HCT116 (cell line): ENCODE data around the gene C1orf115. TPM values are rescaled to one million over a fixed set of nuclear protein-coding genes. Genes with fewer than 3 reads are reported as not detected.

Experiments
- ATAC-seq: fragments of 200-7000 bp; cut with Tn5 transposase; 2 replicates; pipeline ENCODE4 v1.9.1; 2020; ENCODE audit warnings: mild to moderate bottlenecking, moderate library complexity
- BruUV-seq: library from RNA; stranded (reverse); fragments of 400-500 nt; replicated peaks from 2 replicates; lab custom pipeline; 2021; lab: Mats Ljungman, UMichigan
- CTCF ChIA-PET: fragments of 300-600 bp; sonication (Branson Sonifier 250); formaldehyde crosslinking; loops from one replicate; lab custom pipeline; 2021; ENCODE audit warnings: antibody characterized with exemption; lab: Charles Lee
- POLR2A ChIA-PET: fragments of 300-600, 350-600 bp; sonication (Branson Sonifier 250); formaldehyde crosslinking; loops from one replicate; lab custom pipeline; 2021; ENCODE audit warnings: antibody characterized with exemption; lab: Charles Lee
- RAD21 ChIA-PET, 2 experiments: fragments of 300-600 bp; sonication (Branson Sonifier 250); formaldehyde crosslinking; loops; one replicate each; lab custom pipeline; 2023; ENCODE audit warnings: low total read pairs in 2 of 2; ENCODE audit not compliant: uncharacterized antibody in 2 of 2, unreplicated experiment in 2 of 2, low non-redundant PET in 1 of 2; lab: Charles Lee
- DNase-seq: peaks from one replicate; pipeline ENCODE4 v3.0.0-alpha.2; 2010; ENCODE audit warnings: low read depth, low spot score
- H2AFZ ChIP-seq: fragments of 200-600 bp; shearing (Covaris generic), sonication (generic); 2 replicates; pipeline ENCODE4 v1.6.1; 2017; ENCODE audit warnings: low read depth, mixed run types, mixed read lengths, antibody characterized with exemption, low read length; ENCODE audit not compliant: poor library complexity, severe bottlenecking
- H3K27ac ChIP-seq: 2 replicates; pipeline ENCODE4 v1.5.1; 2012; ENCODE audit warnings: low read depth, low read length
- H3K27me3 ChIP-seq: fragments of 200-600 bp; sonication (generic); 2 replicates; pipeline ENCODE4 v1.6.1; 2016; ENCODE audit warnings: mixed run types, low read length, mixed read lengths; ENCODE audit not compliant: insufficient read depth
- H3K36me3 ChIP-seq, 2 experiments: fragments of 200-500 bp in 1 of 2; fragments of 200-600 bp in 1 of 2; sonication (Bioruptor generic) in 1 of 2; sonication (generic) in 1 of 2; 2 replicates each; pipeline versions ENCODE4 v1.5.1 to v1.6.1; 2014 to 2016; ENCODE audit warnings: low read length in 2 of 2, inconsistent platforms in 1 of 2, mixed read lengths in 1 of 2, mixed run types in 1 of 2; ENCODE audit not compliant: insufficient read depth in 2 of 2, control insufficient read depth in 1 of 2
- H3K4me1 ChIP-seq, 2 experiments: fragments of 200-600 bp in 1 of 2; sonication (generic) in 1 of 2; 2 replicates each; pipeline versions ENCODE4 v1.5.1 to v1.6.1; 2012 to 2017; ENCODE audit warnings: low read length in 2 of 2, inconsistent platforms in 1 of 2, mild to moderate bottlenecking in 1 of 2, mixed read lengths in 1 of 2, mixed run types in 1 of 2, moderate library complexity in 1 of 2; ENCODE audit not compliant: insufficient read depth in 2 of 2, control insufficient read depth in 1 of 2
- H3K4me2 ChIP-seq: fragments of 200-600 bp; sonication (generic); 2 replicates; pipeline ENCODE4 v1.6.1; 2017; ENCODE audit warnings: mixed run types, low read length, mixed read lengths
- H3K4me3 ChIP-seq, 2 experiments: fragments of 200-600 bp in 1 of 2; sonication (generic) in 1 of 2; replicated peaks in 1 of 2; 2 replicates each; pipeline ENCODE4 v1.5.1; 2011 to 2016; ENCODE audit warnings: low read length in 2 of 2, control low read depth in 1 of 2, low read depth in 1 of 2, mild to moderate bottlenecking in 1 of 2, mixed read lengths in 1 of 2, mixed run types in 1 of 2
- H3K79me2 ChIP-seq: fragments of 200-600 bp; sonication (generic); 2 replicates; pipeline ENCODE4 v1.6.1; 2017; ENCODE audit warnings: mild to moderate bottlenecking, mixed run types, low read length, moderate library complexity, mixed read lengths; ENCODE audit not compliant: insufficient read depth
- H3K9ac ChIP-seq: fragments of 200-600 bp; sonication (generic); 2 replicates; pipeline ENCODE4 v1.6.1; 2016; ENCODE audit warnings: low read length, mixed read lengths
- H3K9me2 ChIP-seq: fragments of 200-600 bp; sonication (generic), shearing (Covaris generic); 2 replicates; pipeline ENCODE4 v1.6.1; 2017; ENCODE audit warnings: mixed run types, mild to moderate bottlenecking, moderate library complexity; ENCODE audit not compliant: insufficient read depth
- H3K9me3 ChIP-seq, 2 experiments: fragments of 200-500 bp in 1 of 2; fragments of 200-600 bp in 1 of 2; sonication (Bioruptor generic) in 1 of 2; sonication (generic) in 1 of 2; 2 replicates each; pipeline ENCODE4 v1.6.1; 2014 to 2017; ENCODE audit warnings: low read length in 2 of 2, mixed read lengths in 2 of 2, inconsistent platforms in 1 of 2, low read depth in 1 of 2, mild to moderate bottlenecking in 1 of 2, mixed run types in 1 of 2, moderate library complexity in 1 of 2; ENCODE audit not compliant: control insufficient read depth in 1 of 2, insufficient read depth in 1 of 2
- H4K20me1 ChIP-seq: fragments of 200-600 bp; sonication (generic), shearing (Covaris generic); 2 replicates; pipeline ENCODE4 v1.6.1; 2017; ENCODE audit warnings: mixed run types, mild to moderate bottlenecking, moderate library complexity; ENCODE audit not compliant: insufficient read depth
- CBX3 ChIP-seq: IDR thresholded peaks from 2 replicates; pipeline ENCODE4 v1.6.1; 2012; ENCODE audit warnings: low read depth
- CTCF ChIP-seq, 3 experiments: fragments of 200-600 bp in 1 of 3; sonication (generic) in 1 of 3; IDR thresholded peaks in 2 of 3; conservative IDR thresholded peaks in 1 of 3; 2 replicates each; pipeline ENCODE4 v1.5.1; 2012 to 2017; ENCODE audit warnings: low read depth in 2 of 3, low read length in 2 of 3, antibody characterized with exemption in 1 of 3, borderline replicate concordance in 1 of 3, control low read depth in 1 of 3, mild to moderate bottlenecking in 1 of 3, mixed read lengths in 1 of 3, mixed run types in 1 of 3, moderate library complexity in 1 of 3; ENCODE audit not compliant: insufficient read depth in 1 of 3
- EGR1 ChIP-seq: IDR thresholded peaks from 2 replicates; pipeline ENCODE4 v1.6.1; 2012; ENCODE audit warnings: low read depth
- ELF1 ChIP-seq: IDR thresholded peaks from 2 replicates; pipeline ENCODE4 v1.6.1; 2012; ENCODE audit warnings: low read depth, borderline replicate concordance
- MAX ChIP-seq: IDR thresholded peaks from 2 replicates; pipeline ENCODE4 v1.6.1; 2012
- POLR2AphosphoS5 ChIP-seq: IDR thresholded peaks from 2 replicates; pipeline ENCODE4 v1.6.1; 2011; ENCODE audit warnings: mild to moderate bottlenecking, low read depth, low read length, moderate library complexity
- SP1 ChIP-seq: IDR thresholded peaks from 2 replicates; pipeline ENCODE4 v1.6.1; 2012; ENCODE audit warnings: low read depth
- SRF ChIP-seq: IDR thresholded peaks from 2 replicates; pipeline ENCODE4 v1.6.1; 2012; ENCODE audit warnings: low read depth
- TCF7L2 ChIP-seq: IDR thresholded peaks from 2 replicates; pipeline ENCODE4 v1.7.0; 2011; ENCODE audit warnings: borderline replicate concordance, inconsistent platforms; ENCODE audit not compliant: insufficient read depth, insufficient read length; ENCODE audit errors: extremely low read depth
- YY1 ChIP-seq: IDR thresholded peaks from 2 replicates; pipeline ENCODE4 v1.6.1; 2011; ENCODE audit warnings: low read length, low read depth, moderate library complexity, mild to moderate bottlenecking; ENCODE audit not compliant: insufficient replicate concordance; ENCODE audit errors: extremely low read depth
- ZBTB33 ChIP-seq: IDR thresholded peaks from 2 replicates; pipeline ENCODE4 v1.6.1; 2011; ENCODE audit warnings: mild to moderate bottlenecking, low read length, moderate library complexity; ENCODE audit not compliant: insufficient replicate concordance; ENCODE audit errors: extremely low read depth
- intact Hi-C: fragments of 100-400 bp; cut with micrococcal nuclease; formaldehyde crosslinking; loops from 2 replicates; pipeline ENCODE4 v1.10.0; 2022
- total RNA-seq: library from RNA; stranded (reverse); gene quantifications from one replicate; pipeline ENCODE4 v1.2.1, GENCODE V29; 2021; ENCODE audit not compliant: unreplicated experiment

The C1orf115 gene
- total RNA-seq, 1 experiment from 2014 or later: 16.8 TPM

- Histone ChIP-seq H3K9ac (peak overlapping the region; percentile 27; the same call in 1 of the 2 replicates), H2AFZ (peak overlapping the region; percentile 99), H4K20me1 (no peaks in the 10 kb centered on the region), H3K9me3 (no peaks in the 10 kb centered on the region), H3K4me1 (peaks cover 0 to 18% of the 10 kb centered on the region in 2 experiments; a peak in 2 of 4 replicates)
- intact Hi-C loops: loop anchor here (1.0 kb wide), 2 partner anchors 44 to 87 kb away; no protein-coding TSS in a partner anchor
- no peak for TF ChIP-seq YY1
- TF ChIP-seq POLR2AphosphoS5: no peak
- TF ChIP-seq CBX3: no peak
- TF ChIP-seq SP1: no peak
- TF ChIP-seq ZBTB33: no peak
- no peak for TF ChIP-seq SRF
- no peak for TF ChIP-seq TCF7L2
- TF ChIP-seq CTCF (IDR thresholded peaks at IDR 0.05 in 2 of 3, conservative IDR thresholded peaks at IDR 0.05 in 1 of 3; ENCODE audit: borderline replicate concordance in 1 of 3, insufficient read depth in 1 of 3, low read depth in 2 of 3, low read length in 2 of 3): no peak
- TF ChIP-seq ELF1: no peak
- TF ChIP-seq MAX: no peak
- TF ChIP-seq EGR1: no peak
- TF ChIP-seq, all 23 proteins: peak for 0
- no peak for DNase-seq
- ATAC-seq: no peak
- H3K27me3 ChIP-seq: no peaks in the 10 kb centered on the region
- no peak overlapping the region for H3K27ac ChIP-seq
- RAD21 ChIA-PET: no interaction called here
- H3K79me2 ChIP-seq: no peaks in the 10 kb centered on the region
- H3K36me3 ChIP-seq: no peaks in the 10 kb centered on the region
- CTCF ChIA-PET: interaction anchor here (0.7 kb wide), 2 partner anchors 44 to 393 kb away, joined by 3 read pairs; no protein-coding TSS in a partner anchor
- peak overlapping the region; percentile 91 for H3K4me2 ChIP-seq
- BruUV-seq: no TSS peak
- POLR2A ChIA-PET: interaction anchor here (0.6 kb wide), 1 partner anchor 553 kb away, joined by 4 read pairs; no protein-coding TSS in a partner anchor
- H3K4me3 ChIP-seq: peak overlapping the region; percentile 26 to 84
- H3K9me2 ChIP-seq: no peaks in the 10 kb centered on the region
Observed at GRCh38 chr1:220689666-220690065, 497 bp upstream of the C1orf115 start.
